Ishikawa (cell line): ENCODE data around the gene C6orf132.

ENCODE experiments used
- CEBPB ChIP-seq: IDR thresholded peaks from 2 replicates; pipeline ENCODE4 v1.6.1; 2012
- CREB1 ChIP-seq: IDR thresholded peaks from 2 replicates; pipeline ENCODE4 v1.6.1; 2012; ENCODE audit warnings: low read depth
- EGR1 ChIP-seq: IDR thresholded peaks from 2 replicates; pipeline ENCODE4 v1.6.1; 2012
- EP300 ChIP-seq: IDR thresholded peaks from 2 replicates; pipeline ENCODE4 v1.6.1; 2012; ENCODE audit warnings: borderline replicate concordance
- TCF12 ChIP-seq: IDR thresholded peaks from 2 replicates; pipeline ENCODE4 v1.6.1; 2012; ENCODE audit warnings: low read depth
- TF ChIP-seq, protein P1 (sequence below): IDR thresholded peaks from 2 replicates; pipeline ENCODE4 v1.6.1; 2012; ENCODE audit warnings: low read depth, mild to moderate bottlenecking
- TF ChIP-seq, protein P2 (sequence below): IDR thresholded peaks from 2 replicates; pipeline ENCODE4 v1.6.1; 2012
- TF ChIP-seq, protein P3 (sequence below): IDR thresholded peaks from 2 replicates; pipeline ENCODE4 v1.6.1; 2012

DNA sequence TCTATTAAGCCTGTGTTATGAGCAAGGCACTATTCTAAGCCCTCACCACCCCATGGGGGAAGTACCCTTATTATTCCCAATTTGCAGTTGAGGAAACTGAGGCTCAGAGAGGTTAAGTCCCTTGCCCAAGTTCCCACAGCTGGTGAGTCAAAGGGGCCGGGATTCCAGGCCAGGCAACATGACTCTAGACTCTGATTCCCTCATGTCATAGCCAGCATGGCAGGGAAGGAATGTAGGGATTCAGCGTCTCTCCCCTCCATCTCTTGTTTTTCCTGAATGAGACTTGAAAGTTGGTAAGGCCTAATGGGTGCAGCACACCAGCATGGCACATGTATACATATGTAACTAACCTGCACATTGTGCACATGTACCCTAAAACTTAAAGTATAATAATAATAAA is 6.7 kb downstream of the C6orf132 start:
- no peak for TF ChIP-seq EP300
- TF ChIP-seq, protein P1, sequence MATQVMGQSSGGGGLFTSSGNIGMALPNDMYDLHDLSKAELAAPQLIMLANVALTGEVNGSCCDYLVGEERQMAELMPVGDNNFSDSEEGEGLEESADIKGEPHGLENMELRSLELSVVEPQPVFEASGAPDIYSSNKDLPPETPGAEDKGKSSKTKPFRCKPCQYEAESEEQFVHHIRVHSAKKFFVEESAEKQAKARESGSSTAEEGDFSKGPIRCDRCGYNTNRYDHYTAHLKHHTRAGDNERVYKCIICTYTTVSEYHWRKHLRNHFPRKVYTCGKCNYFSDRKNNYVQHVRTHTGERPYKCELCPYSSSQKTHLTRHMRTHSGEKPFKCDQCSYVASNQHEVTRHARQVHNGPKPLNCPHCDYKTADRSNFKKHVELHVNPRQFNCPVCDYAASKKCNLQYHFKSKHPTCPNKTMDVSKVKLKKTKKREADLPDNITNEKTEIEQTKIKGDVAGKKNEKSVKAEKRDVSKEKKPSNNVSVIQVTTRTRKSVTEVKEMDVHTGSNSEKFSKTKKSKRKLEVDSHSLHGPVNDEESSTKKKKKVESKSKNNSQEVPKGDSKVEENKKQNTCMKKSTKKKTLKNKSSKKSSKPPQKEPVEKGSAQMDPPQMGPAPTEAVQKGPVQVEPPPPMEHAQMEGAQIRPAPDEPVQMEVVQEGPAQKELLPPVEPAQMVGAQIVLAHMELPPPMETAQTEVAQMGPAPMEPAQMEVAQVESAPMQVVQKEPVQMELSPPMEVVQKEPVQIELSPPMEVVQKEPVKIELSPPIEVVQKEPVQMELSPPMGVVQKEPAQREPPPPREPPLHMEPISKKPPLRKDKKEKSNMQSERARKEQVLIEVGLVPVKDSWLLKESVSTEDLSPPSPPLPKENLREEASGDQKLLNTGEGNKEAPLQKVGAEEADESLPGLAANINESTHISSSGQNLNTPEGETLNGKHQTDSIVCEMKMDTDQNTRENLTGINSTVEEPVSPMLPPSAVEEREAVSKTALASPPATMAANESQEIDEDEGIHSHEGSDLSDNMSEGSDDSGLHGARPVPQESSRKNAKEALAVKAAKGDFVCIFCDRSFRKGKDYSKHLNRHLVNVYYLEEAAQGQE = no peak
- no peak for TF ChIP-seq TCF12
- TF ChIP-seq, protein P2, sequence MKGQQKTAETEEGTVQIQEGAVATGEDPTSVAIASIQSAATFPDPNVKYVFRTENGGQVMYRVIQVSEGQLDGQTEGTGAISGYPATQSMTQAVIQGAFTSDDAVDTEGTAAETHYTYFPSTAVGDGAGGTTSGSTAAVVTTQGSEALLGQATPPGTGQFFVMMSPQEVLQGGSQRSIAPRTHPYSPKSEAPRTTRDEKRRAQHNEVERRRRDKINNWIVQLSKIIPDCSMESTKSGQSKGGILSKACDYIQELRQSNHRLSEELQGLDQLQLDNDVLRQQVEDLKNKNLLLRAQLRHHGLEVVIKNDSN = no peak
- TF ChIP-seq, protein P3, sequence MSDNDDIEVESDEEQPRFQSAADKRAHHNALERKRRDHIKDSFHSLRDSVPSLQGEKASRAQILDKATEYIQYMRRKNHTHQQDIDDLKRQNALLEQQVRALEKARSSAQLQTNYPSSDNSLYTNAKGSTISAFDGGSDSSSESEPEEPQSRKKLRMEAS = no peak
- no peak for TF ChIP-seq CEBPB
- TF ChIP-seq EGR1 = no peak
- no peak for TF ChIP-seq CREB1
